Thyroid gland (tissue), 4 donors: ENCODE measurements around the gene EAF1. TPM values are rescaled to one million over a fixed set of nuclear protein-coding genes. Genes with fewer than 3 reads are reported as not detected.

Source experiments
- DNase-seq, 2 donors: peaks; one replicate each; pipeline ENCODE4 v3.0.0-alpha.2; 2019
- H3K27ac ChIP-seq, 3 donors: fragments of 200-600 bp; sonication (generic); 1 replicate in 2 of 3; 2 replicates in 1 of 3; pipeline ENCODE4 v1.5.1; 2016 to 2019; ENCODE audit warnings: mild to moderate bottlenecking in 1 of 3, moderate library complexity in 1 of 3
- H3K27me3 ChIP-seq: fragments of 200-600 bp; sonication (generic); one replicate; pipeline ENCODE4 v1.5.1; 2019
- H3K36me3 ChIP-seq, 2 donors: fragments of 200-600 bp; sonication (generic); one replicate each; pipeline ENCODE4 v1.5.1; 2016 to 2019
- H3K4me1 ChIP-seq, 2 donors: fragments of 200-600 bp; sonication (generic); one replicate each; pipeline ENCODE4 v1.5.1; 2017 to 2019
- H3K4me3 ChIP-seq, 3 donors: fragments of 200-600 bp; sonication (generic); replicated peaks in 1 of 3; 1 replicate in 2 of 3; 2 replicates in 1 of 3; pipeline ENCODE4 v1.5.1; 2016; ENCODE audit warnings: mild to moderate bottlenecking in 1 of 3
- H3K9me3 ChIP-seq: fragments of 200-600 bp; sonication (generic); one replicate; pipeline ENCODE4 v1.5.1; 2017
- CTCF ChIP-seq, 6 experiments: fragments of 200-600 bp in 3 of 6; fragments of 450-650 bp in 3 of 6; sonication (generic) in 3 of 6; IDR thresholded peaks; one replicate each; pipeline ENCODE4 v1.5.1; 2016 to 2019; ENCODE audit warnings: antibody characterized with exemption in 6 of 6, mild to moderate bottlenecking in 2 of 6, inconsistent platforms in 1 of 6, moderate library complexity in 1 of 6
- POLR2A ChIP-seq, 2 donors: fragments of 450-650 bp; IDR thresholded peaks; one replicate each; pipeline ENCODE4 v1.6.1; 2017; ENCODE audit warnings: antibody characterized with exemption in 2 of 2, mild to moderate bottlenecking in 2 of 2, moderate library complexity in 1 of 2
- WGBS, 2 donors: methylation state at CpG; one replicate each; pipeline ENCODE4 v1.1.5; 2017; 5-methylcytosine and 5-hydroxymethylcytosine counted together
- intact Hi-C: fragments of 100-400 bp; cut with DNase I; formaldehyde crosslinking; loops from one replicate; pipeline ENCODE4 v1.15.1; 2023
- total RNA-seq, 4 donors: library from RNA; depleted of rRNA; stranded (reverse); fragments of >200 nt; gene quantifications; one replicate each; pipeline ENCODE4 v1.2.3, GENCODE V29; 2016

Gene EAF1
- total RNA-seq, 4 donors from 2014 or later = 15.2 to 24.7 (median 22.3) TPM

GRCh38 chr3:15471861-15472260, 44.5 kb downstream of the EAF1 start:
- H3K4me1 ChIP-seq = no peaks in the 10 kb centered on the region
- H3K27me3 ChIP-seq = no peaks in the 10 kb centered on the region
- TF ChIP-seq CTCF (IDR thresholded peaks at IDR 0.05) (no peak), POLR2A (IDR thresholded peaks at IDR 0.05) (no peak)
- no peak for DNase-seq
- no peaks in the 10 kb centered on the region for H3K9me3 ChIP-seq
- no peaks in the 10 kb centered on the region for H3K36me3 ChIP-seq
- H3K27ac ChIP-seq = no peak overlapping the region
- WGBS, 2 donors = 92 to 94% methylated on average over 3 of the region's 3 CpGs
- intact Hi-C loops = no loop called here
- no peak overlapping the region for H3K4me3 ChIP-seq

GRCh38 chr3:15475161-15475560, 47.8 kb downstream of the EAF1 start:
- H3K36me3 ChIP-seq = no peaks in the 10 kb centered on the region
- H3K27ac ChIP-seq = no peak overlapping the region
- H3K9me3 ChIP-seq = no peaks in the 10 kb centered on the region
- 55 to 98% methylated on average over 5 of the region's 5 CpGs for WGBS, 2 donors
- no peak overlapping the region for H3K4me3 ChIP-seq
- H3K27me3 ChIP-seq = no peaks in the 10 kb centered on the region
- DNase-seq = no peak
- no peak for TF ChIP-seq CTCF (IDR thresholded peaks at IDR 0.05)
- no peak for TF ChIP-seq POLR2A (IDR thresholded peaks at IDR 0.05)
- intact Hi-C loops = no loop called here
- no peaks in the 10 kb centered on the region for H3K4me1 ChIP-seq

GRCh38 chr3:15476378-15476777, 49.0 kb downstream of the EAF1 start:
- Histone ChIP-seq H3K4me1 (no peaks in the 10 kb centered on the region), H3K27me3 (no peaks in the 10 kb centered on the region), H3K4me3 (no peak overlapping the region), H3K27ac (no peak overlapping the region), H3K36me3 (no peaks in the 10 kb centered on the region), H3K9me3 (no peaks in the 10 kb centered on the region)
- TF ChIP-seq CTCF (IDR thresholded peaks at IDR 0.05) = no peak
- TF ChIP-seq POLR2A (IDR thresholded peaks at IDR 0.05) = no peak
- DNase-seq = no peak
- intact Hi-C loops = no loop called here
- 80 to 88% methylated on average over 3 of the region's 3 CpGs for WGBS, 2 donors

- intact Hi-C loops = no loop called here
- H3K27ac ChIP-seq = no peak overlapping the region
- H3K9me3 ChIP-seq = no peaks in the 10 kb centered on the region
- H3K4me3 ChIP-seq = no peak overlapping the region
- TF ChIP-seq CTCF (IDR thresholded peaks at IDR 0.05) (no peak), POLR2A (IDR thresholded peaks at IDR 0.05) (no peak)
- H3K27me3 ChIP-seq = no peaks in the 10 kb centered on the region
- no peaks in the 10 kb centered on the region for H3K4me1 ChIP-seq
- H3K36me3 ChIP-seq = no peaks in the 10 kb centered on the region
- DNase-seq = no peak
- 78 to 88% methylated on average over 6 of the region's 6 CpGs for whole genome bisulfite sequencing, 2 donors
These were observed 50.7 kb downstream of the EAF1 start for GRCh38 chr3:15477951-15478639.

- H3K36me3 ChIP-seq = no peaks in the 10 kb centered on the region
- 91 to 94% methylated on average over 5 of the region's 5 CpGs for WGBS, 2 donors
- H3K4me3 ChIP-seq = no peak overlapping the region
- TF ChIP-seq CTCF (IDR thresholded peaks at IDR 0.05) (no peak), POLR2A (IDR thresholded peaks at IDR 0.05) (no peak)
- DNase-seq = no peak
- no peaks in the 10 kb centered on the region for H3K4me1 ChIP-seq
- H3K9me3 ChIP-seq = no peaks in the 10 kb centered on the region
- intact Hi-C loops = no loop called here
- H3K27me3 ChIP-seq = no peaks in the 10 kb centered on the region
- no peak overlapping the region for H3K27ac ChIP-seq
These were observed 51.2 kb downstream of the EAF1 start for GRCh38 chr3:15478640-15478979.
